Prostate gland (tissue), 2 donors: ENCODE measurements around the gene PLCH2.

Source experiments
- CTCF ChIP-seq, 4 experiments: fragments of 200-600 bp in 2 of 4; fragments of 450-650 bp in 2 of 4; sonication (generic) in 2 of 4; IDR thresholded peaks; 1 replicate in 3 of 4; 2 replicates in 1 of 4; pipeline ENCODE4 v1.5.1; 2016 to 2019; ENCODE audit warnings: antibody characterized with exemption in 4 of 4, mild to moderate bottlenecking in 2 of 4, moderate library complexity in 2 of 4
- POLR2AphosphoS5 ChIP-seq: sonication (generic); formaldehyde crosslinking; IDR thresholded peaks from one replicate; pipeline ENCODE4 v1.6.1; 2017; ENCODE audit warnings: antibody characterized with exemption

GRCh38 chr1:2525572-2525919 is 49.5 kb downstream of the PLCH2 start:
- TF ChIP-seq POLR2AphosphoS5 (no peak), CTCF (IDR thresholded peaks at IDR 0.05) (no peak)
